Measurements from ENCODE around the gene PPA2. TPM values are rescaled to one million over a fixed set of nuclear protein-coding genes. Genes with fewer than 3 reads are reported as not detected.
A peak's percentile ranks its signal among the peaks of the same experiment; 100 is the strongest.

PPA2 gene
- total RNA-seq, 1 donor from 2014 or later, result 91.1 TPM

DNA sequence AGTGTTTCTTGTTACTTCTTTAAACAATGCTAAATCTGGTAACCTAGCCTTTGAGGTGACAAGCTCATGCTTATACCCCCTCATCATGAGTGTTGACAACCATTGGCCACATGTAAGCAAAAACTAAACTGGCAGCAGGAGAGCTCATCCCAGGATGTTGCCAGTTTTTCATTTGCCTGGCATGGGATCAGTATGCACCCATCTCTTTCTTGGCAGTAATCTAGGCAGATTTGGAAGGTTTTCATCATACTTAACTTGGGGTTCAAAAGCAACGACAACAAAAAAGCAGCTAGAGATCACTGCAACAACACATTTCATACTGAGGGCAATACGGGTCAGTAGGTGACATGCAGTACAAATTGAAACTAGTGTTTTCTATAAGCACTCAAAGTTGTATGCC, 122.0 kb downstream of the PPA2 start:
- TF ChIP-seq CTCF (IDR thresholded peaks at IDR 0.05; ENCODE audit: insufficient read depth, low read length, severe bottlenecking), result no peak
- DNase-seq (ENCODE audit: low read depth), result no peak
- Histone ChIP-seq H3K4me3 (ENCODE audit: low read depth, low read length) (no peak overlapping the region), H3K27me3 (ENCODE audit: control insufficient read depth, insufficient read depth, low read length) (no peaks in the 10 kb centered on the region), H3K36me3 (ENCODE audit: control insufficient read depth, insufficient read depth, low read length) (no peaks in the 10 kb centered on the region)
- FAIRE-seq, result no peak

GRCh38 chr4:105350859-105351490, 122.9 kb downstream of the PPA2 start:
- Histone ChIP-seq H3K27me3 (ENCODE audit: control insufficient read depth, insufficient read depth, low read length) (no peaks in the 10 kb centered on the region), H3K36me3 (ENCODE audit: control insufficient read depth, insufficient read depth, low read length) (no peaks in the 10 kb centered on the region), H3K4me3 (ENCODE audit: low read depth, low read length) (no peak overlapping the region)
- FAIRE-seq (no peak), DNase-seq (ENCODE audit: low read depth) (no peak)
- TF ChIP-seq CTCF (IDR thresholded peaks at IDR 0.05; ENCODE audit: insufficient read depth, low read length, severe bottlenecking), result no peak

DNA sequence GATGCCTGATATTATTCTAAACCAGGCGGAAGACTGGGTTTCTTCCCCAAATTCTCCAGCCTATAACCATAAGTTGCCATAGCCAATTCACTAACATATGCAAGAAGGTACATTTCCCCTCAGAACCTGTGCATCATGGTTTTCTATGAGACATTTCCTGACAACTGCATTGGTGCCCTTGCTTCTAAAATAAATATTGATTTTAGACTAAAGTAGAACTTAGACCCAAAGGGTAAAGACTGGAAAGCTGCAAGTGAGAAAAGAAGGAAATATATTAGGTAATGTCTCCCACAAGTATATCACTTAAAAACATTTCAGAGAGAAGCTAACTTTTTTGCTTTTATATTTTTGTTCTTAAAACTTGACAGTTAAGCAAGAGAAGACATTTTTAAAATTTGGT, 125.1 kb downstream of the PPA2 start:
- Histone ChIP-seq H3K4me3 (ENCODE audit: low read depth, low read length) (no peak overlapping the region), H3K27me3 (ENCODE audit: control insufficient read depth, insufficient read depth, low read length) (no peaks in the 10 kb centered on the region), H3K36me3 (ENCODE audit: control insufficient read depth, insufficient read depth, low read length) (no peaks in the 10 kb centered on the region)
- FAIRE-seq (no peak), DNase-seq (ENCODE audit: low read depth) (no peak)
- TF ChIP-seq CTCF (IDR thresholded peaks at IDR 0.05; ENCODE audit: insufficient read depth, low read length, severe bottlenecking), result no peak

- no peaks in the 10 kb centered on the region for H3K36me3 ChIP-seq (ENCODE audit: control insufficient read depth, insufficient read depth, low read length)
- DNase-seq (ENCODE audit: low read depth) (no peak), FAIRE-seq (no peak)
- H3K27me3 ChIP-seq (ENCODE audit: control insufficient read depth, insufficient read depth, low read length), result no peaks in the 10 kb centered on the region
- TF ChIP-seq CTCF (IDR thresholded peaks at IDR 0.05; ENCODE audit: insufficient read depth, low read length, severe bottlenecking), result no peak
- H3K4me3 ChIP-seq (ENCODE audit: low read depth, low read length), result no peak overlapping the region
Observed at GRCh38 chr4:105346869-105347268, 127.0 kb downstream of the PPA2 start.

GRCh38 chr4:105345838-105346237, 128.0 kb downstream of the PPA2 start:
- no peaks in the 10 kb centered on the region for H3K27me3 ChIP-seq (ENCODE audit: control insufficient read depth, insufficient read depth, low read length)
- H3K36me3 ChIP-seq (ENCODE audit: control insufficient read depth, insufficient read depth, low read length), result no peaks in the 10 kb centered on the region
- FAIRE-seq (no peak), DNase-seq (ENCODE audit: low read depth) (peak; percentile 35)
- no peak overlapping the region for H3K4me3 ChIP-seq (ENCODE audit: low read depth, low read length)
- TF ChIP-seq CTCF (IDR thresholded peaks at IDR 0.05; ENCODE audit: insufficient read depth, low read length, severe bottlenecking), result no peak

DNA sequence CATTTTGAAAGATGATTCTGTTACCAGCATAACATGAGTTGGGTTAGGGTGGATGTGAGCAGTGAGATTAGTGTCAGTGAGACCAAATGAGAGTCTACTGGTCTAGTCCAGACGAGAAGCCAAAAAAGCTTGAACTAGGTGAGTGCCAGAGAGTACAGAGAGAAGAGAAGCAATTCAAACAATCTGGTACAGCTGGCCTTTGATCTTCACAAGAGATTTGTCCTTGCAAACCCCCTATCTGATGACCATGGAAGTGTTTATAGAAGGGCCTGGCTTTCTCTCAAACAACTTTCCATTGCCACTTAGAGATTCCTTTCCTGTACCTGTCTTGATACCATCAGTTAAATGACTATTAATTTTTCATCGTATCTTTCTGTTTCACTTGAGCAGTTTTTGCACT, 128.5 kb downstream of the PPA2 start:
- Histone ChIP-seq H3K36me3 (ENCODE audit: control insufficient read depth, insufficient read depth, low read length) (no peaks in the 10 kb centered on the region), H3K4me3 (ENCODE audit: low read depth, low read length) (no peak overlapping the region), H3K27me3 (ENCODE audit: control insufficient read depth, insufficient read depth, low read length) (no peaks in the 10 kb centered on the region)
- FAIRE-seq (no peak), DNase-seq (ENCODE audit: low read depth) (no peak)
- no peak for TF ChIP-seq CTCF (IDR thresholded peaks at IDR 0.05; ENCODE audit: insufficient read depth, low read length, severe bottlenecking)
